Cardiac fibroblast (primary cell): ENCODE results near the gene DRAM1.
A peak's percentile ranks its signal among the peaks of the same experiment; 100 is the strongest.

Experiments
- DNase-seq, 2 donors: peaks; one replicate each; pipeline versions ENCODE4 v3.0.0 to v3.0.0-alpha.2; 2010; ENCODE audit warnings: low read depth in 2 of 2
- H3K4me3 ChIP-seq, 2 donors: replicated peaks in 1 of 2; 1 replicate in 1 of 2; 2 replicates in 1 of 2; pipeline ENCODE4 v1.5.1; 2011; ENCODE audit warnings: low read depth in 2 of 2, low read length in 2 of 2, mild to moderate bottlenecking in 2 of 2, moderate library complexity in 1 of 2
- TF ChIP-seq, protein P1 (sequence below): IDR thresholded peaks from one replicate; pipeline ENCODE4 v1.5.1; 2011; ENCODE audit warnings: low read depth, mild to moderate bottlenecking, low read length, inconsistent platforms

The DRAM1 gene

DNA sequence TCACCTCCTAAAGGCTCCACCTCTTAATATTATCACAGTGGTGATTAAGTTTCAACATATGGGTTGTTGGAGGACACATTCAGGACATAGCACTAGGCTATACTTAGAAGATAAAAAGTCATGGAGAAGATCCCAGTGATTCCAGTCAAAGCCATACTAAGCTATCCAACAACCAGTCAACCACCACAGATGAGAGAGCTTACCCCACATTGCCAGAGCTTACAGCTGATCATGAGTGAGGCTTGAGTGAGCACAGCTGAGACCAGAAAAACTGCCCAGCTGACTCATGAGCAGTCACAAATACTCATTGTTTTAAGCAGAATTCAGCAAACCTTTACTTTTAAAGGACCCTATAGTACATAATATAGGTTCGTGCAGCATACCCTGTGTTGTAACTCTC, 85.1 kb downstream of the DRAM1 start:
- TF ChIP-seq, protein P1, sequence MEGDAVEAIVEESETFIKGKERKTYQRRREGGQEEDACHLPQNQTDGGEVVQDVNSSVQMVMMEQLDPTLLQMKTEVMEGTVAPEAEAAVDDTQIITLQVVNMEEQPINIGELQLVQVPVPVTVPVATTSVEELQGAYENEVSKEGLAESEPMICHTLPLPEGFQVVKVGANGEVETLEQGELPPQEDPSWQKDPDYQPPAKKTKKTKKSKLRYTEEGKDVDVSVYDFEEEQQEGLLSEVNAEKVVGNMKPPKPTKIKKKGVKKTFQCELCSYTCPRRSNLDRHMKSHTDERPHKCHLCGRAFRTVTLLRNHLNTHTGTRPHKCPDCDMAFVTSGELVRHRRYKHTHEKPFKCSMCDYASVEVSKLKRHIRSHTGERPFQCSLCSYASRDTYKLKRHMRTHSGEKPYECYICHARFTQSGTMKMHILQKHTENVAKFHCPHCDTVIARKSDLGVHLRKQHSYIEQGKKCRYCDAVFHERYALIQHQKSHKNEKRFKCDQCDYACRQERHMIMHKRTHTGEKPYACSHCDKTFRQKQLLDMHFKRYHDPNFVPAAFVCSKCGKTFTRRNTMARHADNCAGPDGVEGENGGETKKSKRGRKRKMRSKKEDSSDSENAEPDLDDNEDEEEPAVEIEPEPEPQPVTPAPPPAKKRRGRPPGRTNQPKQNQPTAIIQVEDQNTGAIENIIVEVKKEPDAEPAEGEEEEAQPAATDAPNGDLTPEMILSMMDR: no peak
- DNase-seq: peak; percentile 18 to 50
- no peak overlapping the region for H3K4me3 ChIP-seq

DNA sequence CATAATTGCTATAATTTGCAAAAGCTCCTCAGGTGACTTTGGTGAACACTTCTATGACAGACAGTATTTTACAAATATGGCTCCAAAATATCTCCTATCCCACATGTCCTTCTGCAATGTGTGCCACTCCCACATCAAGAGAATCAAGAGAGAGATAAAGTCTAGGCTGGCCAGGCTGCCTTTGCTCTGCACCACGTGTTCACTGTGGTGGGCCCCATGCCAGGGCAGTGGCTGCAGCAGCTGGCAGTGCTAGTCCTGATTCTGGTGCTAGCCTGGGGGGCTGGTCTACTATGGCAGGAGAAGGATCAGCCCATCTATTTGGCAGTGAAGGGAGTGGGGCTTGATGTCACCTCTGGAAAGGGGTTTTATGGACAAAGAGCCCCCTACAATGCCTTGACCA, 86.3 kb downstream of the DRAM1 start:
- H3K4me3 ChIP-seq: no peak overlapping the region
- peak in 1 of 2 donors; percentile 12 for DNase-seq
- TF ChIP-seq, protein P1: no peak

DNA sequence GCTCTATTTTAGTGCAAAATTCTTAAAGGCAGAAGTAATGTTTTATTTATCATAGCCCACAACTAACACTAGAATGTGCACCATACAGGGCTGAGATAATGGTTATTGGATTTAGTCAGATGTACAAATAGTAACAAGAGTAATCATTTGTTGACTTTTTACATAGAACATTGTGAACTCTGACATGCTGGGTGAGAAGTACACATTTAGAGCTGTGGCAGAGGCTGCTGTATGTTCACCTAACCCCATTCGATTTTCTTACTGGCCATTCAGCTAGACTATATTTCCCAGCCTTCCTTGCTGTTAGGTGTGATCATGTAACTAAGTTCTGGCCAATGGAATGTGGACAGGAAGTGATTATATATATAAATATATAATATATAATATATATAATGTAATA, 89.1 kb downstream of the DRAM1 start:
- no peak overlapping the region for H3K4me3 ChIP-seq
- DNase-seq: no peak

DNA sequence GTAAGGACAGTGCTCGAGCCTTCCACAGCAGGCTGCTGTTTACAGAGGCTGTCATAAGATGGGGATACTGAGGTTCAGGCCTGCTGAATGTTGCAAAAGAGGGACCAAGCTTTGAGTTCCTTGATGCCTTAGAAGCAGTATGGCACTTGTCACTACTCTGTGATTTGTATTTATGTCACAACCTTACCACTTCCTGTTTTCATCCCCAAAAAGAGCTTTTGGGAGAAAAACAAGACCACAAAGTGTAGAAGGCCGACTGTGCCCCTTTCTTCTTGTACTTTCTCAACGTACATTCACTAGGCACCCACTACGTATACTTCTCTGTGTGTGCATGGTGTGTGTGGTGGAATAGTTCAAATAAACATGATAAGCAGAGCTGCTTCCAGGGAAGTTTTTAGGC, 90.1 kb downstream of the DRAM1 start:
- TF ChIP-seq, protein P1: no peak
- no peak for DNase-seq

More for the DNA sequence above, 89.1 kb downstream of the DRAM1 start:
- TF ChIP-seq, protein P1: no peak

DNA sequence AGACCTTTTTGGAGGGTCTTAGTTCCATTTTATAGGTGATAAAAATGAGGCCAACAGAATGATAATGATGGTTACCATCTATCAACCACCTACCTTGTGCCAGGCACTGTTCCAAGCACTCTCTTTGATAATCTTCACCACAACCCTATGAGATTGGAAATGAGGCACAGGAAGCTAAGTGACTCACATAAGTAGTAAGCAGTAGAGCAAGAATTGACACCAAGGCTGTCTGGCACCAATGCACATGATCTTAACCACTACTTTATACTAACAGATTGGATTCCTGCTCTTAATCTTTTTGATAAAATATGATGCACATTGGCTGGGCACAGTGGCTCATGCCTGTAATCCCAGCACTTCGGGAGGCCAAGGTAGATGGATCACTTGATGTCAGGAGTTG, 91.4 kb downstream of the DRAM1 start:
- no peak for DNase-seq
- no peak overlapping the region for H3K4me3 ChIP-seq
- TF ChIP-seq, protein P1: no peak

More for the DNA sequence above, 90.1 kb downstream of the DRAM1 start:
- H3K4me3 ChIP-seq: no peak overlapping the region
